PC-9 (cell line): Measurements from ENCODE around the gene SLC4A4. TPM values are rescaled to one million over a fixed set of nuclear protein-coding genes. Genes with fewer than 3 reads are reported as not detected.

Source experiments
- BruUV-seq: library from RNA; stranded (reverse); fragments of 400-500 nt; replicated peaks from 2 replicates; lab custom pipeline; 2021; lab: Mats Ljungman, UMichigan
- CTCF ChIA-PET: fragments of 300-600 bp; sonication (Branson Sonifier 250); formaldehyde crosslinking; loops from one replicate; lab custom pipeline; 2022; ENCODE audit warnings: antibody characterized with exemption; lab: Charles Lee
- POLR2A ChIA-PET: fragments of 300-600 bp; sonication (Branson Sonifier 250); formaldehyde crosslinking; loops from one replicate; lab custom pipeline; 2022; ENCODE audit warnings: antibody characterized with exemption; ENCODE audit not compliant: unreplicated experiment; lab: Charles Lee
- DNase-seq, 2 experiments: peaks; one replicate each; pipeline versions ENCODE4 v3.0.0 to v3.0.0-alpha.2; 2015 to 2022; ENCODE audit warnings: mixed read lengths in 1 of 2
- H2AFZ ChIP-seq: fragments of 200-600 bp; sonication (generic); 2 replicates; pipeline ENCODE4 v1.8.1; 2017; ENCODE audit warnings: antibody characterized with exemption
- H3F3A ChIP-seq: fragments of 200-600 bp; sonication (generic); 2 replicates; pipeline ENCODE4 v1.8.1; 2017; ENCODE audit warnings: antibody characterized with exemption, mild to moderate bottlenecking, low read depth; ENCODE audit not compliant: insufficient read depth
- H3K27ac ChIP-seq: fragments of 200-600 bp; sonication (generic); 2 replicates; pipeline ENCODE4 v1.6.1; 2016; ENCODE audit warnings: mixed run types
- H3K27me3 ChIP-seq: fragments of 200-600 bp; sonication (generic); 2 replicates; pipeline ENCODE4 v1.6.1; 2016; ENCODE audit warnings: low read depth, mixed run types; ENCODE audit not compliant: insufficient read depth
- H3K36me3 ChIP-seq: fragments of 200-600 bp; sonication (generic); 2 replicates; pipeline ENCODE4 v1.6.1; 2016; ENCODE audit warnings: low read depth, mixed run types
- H3K4me1 ChIP-seq: fragments of 200-600 bp; sonication (generic); replicated peaks from 2 replicates; pipeline ENCODE4 v1.6.1; 2016; ENCODE audit warnings: mixed run types; ENCODE audit not compliant: insufficient read depth
- H3K4me2 ChIP-seq: fragments of 200-600 bp; sonication (generic); 2 replicates; pipeline ENCODE4 v1.6.1; 2017; ENCODE audit warnings: mixed run types
- H3K4me3 ChIP-seq: fragments of 200-600 bp; sonication (generic); 2 replicates; pipeline ENCODE4 v1.6.1; 2016; ENCODE audit warnings: mixed run types
- H3K79me2 ChIP-seq: fragments of 200-600 bp; sonication (generic); 2 replicates; pipeline ENCODE4 v1.6.1; 2017; ENCODE audit warnings: low read depth, mixed run types
- H3K9me2 ChIP-seq: fragments of 200-600 bp; sonication (generic); 2 replicates; pipeline ENCODE4 v1.8.1; 2017; ENCODE audit warnings: mild to moderate bottlenecking; ENCODE audit not compliant: insufficient read depth
- H3K9me3 ChIP-seq: fragments of 200-600 bp; sonication (generic); 2 replicates; pipeline ENCODE4 v1.8.1; 2016; ENCODE audit warnings: low read depth; ENCODE audit not compliant: insufficient read depth
- H4K20me1 ChIP-seq: fragments of 200-600 bp; sonication (generic); 2 replicates; pipeline ENCODE4 v1.8.1; 2017; ENCODE audit not compliant: insufficient read depth
- EZH2 ChIP-seq: fragments of 200-600 bp; sonication (generic); IDR thresholded peaks from 2 replicates; pipeline ENCODE4 v1.8.0; 2017; ENCODE audit warnings: antibody characterized with exemption, low read depth
- intact Hi-C: fragments of 100-400 bp; cut with micrococcal nuclease; formaldehyde crosslinking; loops from one replicate; pipeline ENCODE4 v1.10.0; 2022; ENCODE audit not compliant: unreplicated experiment
- total RNA-seq: library from RNA; stranded (reverse); gene quantifications from 2 replicates; pipeline ENCODE4 v1.2.3, GENCODE V29; 2021
- TF ChIP-seq, protein P1 (sequence below): fragments of 200-600 bp; sonication (generic); conservative IDR thresholded peaks from 2 replicates; pipeline ENCODE4 v1.6.1; 2017; ENCODE audit warnings: mixed run types, antibody characterized with exemption, mild to moderate bottlenecking, moderate library complexity

The SLC4A4 gene
- total RNA-seq, 1 experiment from 2014 or later: 0.44 TPM

DNA sequence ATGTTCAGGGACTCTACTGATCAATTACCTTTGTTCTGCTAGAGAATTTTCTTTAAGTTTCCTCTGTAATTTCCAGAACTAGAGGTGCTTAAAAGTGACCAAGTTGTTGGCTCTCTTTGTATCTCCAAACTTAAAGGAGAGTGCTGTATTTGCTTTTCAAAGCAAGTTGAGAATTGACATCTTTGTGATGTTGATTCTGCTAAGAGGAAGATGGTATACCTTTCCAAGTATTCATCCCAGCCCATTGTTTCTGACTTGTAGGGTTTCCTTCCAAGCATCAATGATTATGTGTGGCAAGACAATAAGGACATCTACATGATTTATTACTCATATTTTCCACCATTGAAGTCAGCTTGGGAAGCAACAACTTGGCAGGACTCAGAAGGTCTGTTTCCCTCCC lies 254.5 kb downstream of the SLC4A4 start:
- H3K27ac ChIP-seq: no peak overlapping the region
- no peaks in the 10 kb centered on the region for H3K36me3 ChIP-seq
- no peaks in the 10 kb centered on the region; the same call in 1 of the 2 replicates for H3K9me3 ChIP-seq
- intact Hi-C loops: no loop called here
- no peaks in the 10 kb centered on the region for H3K27me3 ChIP-seq
- ChIA-PET POLR2A (no interaction called here), CTCF (no interaction called here)
- no peaks in the 10 kb centered on the region for H4K20me1 ChIP-seq
- no peaks in the 10 kb centered on the region for H3K9me2 ChIP-seq
- BruUV-seq: no TSS peak
- H3K4me3 ChIP-seq: no peak overlapping the region
- no peaks in the 10 kb centered on the region for H3K4me1 ChIP-seq
- H3K79me2 ChIP-seq: no peaks in the 10 kb centered on the region
- no peak overlapping the region for H3K4me2 ChIP-seq
- TF ChIP-seq EZH2: no peak
- TF ChIP-seq, protein P1, sequence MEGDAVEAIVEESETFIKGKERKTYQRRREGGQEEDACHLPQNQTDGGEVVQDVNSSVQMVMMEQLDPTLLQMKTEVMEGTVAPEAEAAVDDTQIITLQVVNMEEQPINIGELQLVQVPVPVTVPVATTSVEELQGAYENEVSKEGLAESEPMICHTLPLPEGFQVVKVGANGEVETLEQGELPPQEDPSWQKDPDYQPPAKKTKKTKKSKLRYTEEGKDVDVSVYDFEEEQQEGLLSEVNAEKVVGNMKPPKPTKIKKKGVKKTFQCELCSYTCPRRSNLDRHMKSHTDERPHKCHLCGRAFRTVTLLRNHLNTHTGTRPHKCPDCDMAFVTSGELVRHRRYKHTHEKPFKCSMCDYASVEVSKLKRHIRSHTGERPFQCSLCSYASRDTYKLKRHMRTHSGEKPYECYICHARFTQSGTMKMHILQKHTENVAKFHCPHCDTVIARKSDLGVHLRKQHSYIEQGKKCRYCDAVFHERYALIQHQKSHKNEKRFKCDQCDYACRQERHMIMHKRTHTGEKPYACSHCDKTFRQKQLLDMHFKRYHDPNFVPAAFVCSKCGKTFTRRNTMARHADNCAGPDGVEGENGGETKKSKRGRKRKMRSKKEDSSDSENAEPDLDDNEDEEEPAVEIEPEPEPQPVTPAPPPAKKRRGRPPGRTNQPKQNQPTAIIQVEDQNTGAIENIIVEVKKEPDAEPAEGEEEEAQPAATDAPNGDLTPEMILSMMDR: no peak
- no peak overlapping the region for H2AFZ ChIP-seq
- no peak for DNase-seq
- H3F3A ChIP-seq: no peaks in the 10 kb centered on the region

DNA sequence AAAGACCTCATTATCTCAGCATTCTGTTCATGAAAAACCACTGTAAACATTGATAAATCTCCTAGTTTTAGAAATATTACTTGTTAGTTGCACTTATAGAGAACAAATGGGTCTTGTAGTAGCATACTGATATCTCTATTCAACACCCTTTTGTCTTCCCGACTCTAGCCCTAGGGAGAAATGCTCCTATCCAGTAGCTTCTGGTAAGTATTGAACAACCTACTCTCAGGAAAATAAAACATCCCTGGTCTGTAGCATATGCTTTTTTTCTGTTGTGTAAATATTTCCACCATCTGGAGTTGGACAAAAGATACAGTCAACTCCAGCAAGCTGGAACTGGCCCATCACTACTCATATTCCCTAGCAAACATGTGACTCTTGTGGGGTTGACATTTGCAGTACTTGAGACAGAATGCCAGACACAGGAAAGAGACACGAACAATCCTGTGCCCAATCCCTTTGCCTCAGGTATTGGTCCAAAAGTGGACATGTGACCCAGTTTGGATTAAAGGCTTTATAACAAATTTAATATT lies 256.8 kb downstream of the SLC4A4 start:
- TF ChIP-seq, protein P1: no peak
- TF ChIP-seq EZH2: no peak
- H2AFZ ChIP-seq: no peak overlapping the region
- no peaks in the 10 kb centered on the region for H3K27me3 ChIP-seq
- H3F3A ChIP-seq: no peaks in the 10 kb centered on the region
- DNase-seq: no peak
- H4K20me1 ChIP-seq: no peaks in the 10 kb centered on the region
- H3K27ac ChIP-seq: no peak overlapping the region
- H3K4me2 ChIP-seq: no peak overlapping the region
- H3K9me2 ChIP-seq: no peaks in the 10 kb centered on the region
- intact Hi-C loops: no loop called here
- no peaks in the 10 kb centered on the region for H3K79me2 ChIP-seq
- no peaks in the 10 kb centered on the region for H3K4me1 ChIP-seq
- H3K36me3 ChIP-seq: no peaks in the 10 kb centered on the region
- no TSS peak for BruUV-seq
- POLR2A ChIA-PET: no interaction called here
- no peaks in the 10 kb centered on the region for H3K9me3 ChIP-seq
- CTCF ChIA-PET: no interaction called here
- no peak overlapping the region for H3K4me3 ChIP-seq

DNA sequence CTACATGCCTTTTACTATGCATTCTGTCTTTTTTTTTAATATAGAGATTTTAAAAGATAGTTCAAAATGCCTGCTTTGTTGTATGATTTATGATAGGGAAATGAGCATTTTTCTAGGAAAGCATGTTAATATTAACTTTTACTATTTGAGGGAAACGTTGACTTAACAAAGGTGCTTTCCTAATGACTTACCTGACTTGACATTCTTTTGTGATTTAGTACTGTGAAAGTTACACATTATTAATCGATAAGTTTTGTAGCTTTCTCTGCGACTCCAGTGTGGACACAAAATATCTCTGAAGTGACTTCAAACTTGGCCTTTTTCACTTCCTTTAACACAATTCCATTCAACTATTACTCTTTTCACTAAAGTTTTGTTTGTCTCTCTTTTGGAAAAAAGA lies 260.8 kb downstream of the SLC4A4 start:
- Histone ChIP-seq H3F3A (no peaks in the 10 kb centered on the region), H3K27ac (no peak overlapping the region), H4K20me1 (no peaks in the 10 kb centered on the region), H2AFZ (no peak overlapping the region), H3K36me3 (no peaks in the 10 kb centered on the region), H3K9me2 (no peaks in the 10 kb centered on the region), H3K79me2 (no peaks in the 10 kb centered on the region), H3K27me3 (no peaks in the 10 kb centered on the region), H3K4me2 (no peak overlapping the region), H3K4me1 (no peaks in the 10 kb centered on the region), H3K9me3 (no peaks in the 10 kb centered on the region), H3K4me3 (no peak overlapping the region)
- DNase-seq: no peak
- POLR2A ChIA-PET: no interaction called here
- CTCF ChIA-PET: no interaction called here
- no TSS peak for BruUV-seq
- TF ChIP-seq EZH2: no peak
- TF ChIP-seq, protein P1: no peak
- intact Hi-C loops: no loop called here
